Measurements from ENCODE around the gene WBP4.

Gene WBP4

GRCh38 chr13:41015920-41016319 is 45.4 kb upstream of the WBP4 start:
- peak overlapping the region; percentile 87 for H3K4me2 ChIP-seq (ENCODE audit: low read depth, low read length, poor library complexity, severe bottlenecking)
- no peaks in the 10 kb centered on the region for H3K9me3 ChIP-seq (ENCODE audit: insufficient read depth, low read depth, low read length)
- peaks cover 71% of the 10 kb centered on the region for H4K20me1 ChIP-seq (ENCODE audit: insufficient read depth, low read length, poor library complexity, severe bottlenecking)
- H3K79me2 ChIP-seq (ENCODE audit: insufficient read depth, low read length): peaks cover 98% of the 10 kb centered on the region
- H3F3A ChIP-seq (ENCODE audit: low read depth): peaks cover 3% of the 10 kb centered on the region; the same call in 1 of the 2 replicates
- H2AFZ ChIP-seq (ENCODE audit: low read length): no peak overlapping the region
- peaks cover 55% of the 10 kb centered on the region for H3K4me1 ChIP-seq (ENCODE audit: insufficient read depth, low read length, poor library complexity, severe bottlenecking)
- no peaks in the 10 kb centered on the region for H3K9me2 ChIP-seq (replicated peaks; ENCODE audit: low read depth, low read length)
- H3K36me3 ChIP-seq (ENCODE audit: insufficient read depth, low read length): peaks cover 26% of the 10 kb centered on the region
- no peak for TF ChIP-seq CTCF (conservative IDR thresholded peaks at IDR 0.05; ENCODE audit: low read length)
- TF ChIP-seq EZH2phosphoT487 (IDR thresholded peaks at IDR 0.05; ENCODE audit: borderline replicate concordance): no peak
- H3K4me3 ChIP-seq (ENCODE audit: low read length, poor library complexity, severe bottlenecking): peak overlapping the region; percentile 96
- H3K9ac ChIP-seq (ENCODE audit: low read depth, low read length, poor library complexity, severe bottlenecking): peak overlapping the region; percentile 93
- H3K27me3 ChIP-seq (ENCODE audit: insufficient read depth, low read length, poor library complexity, severe bottlenecking): no peaks in the 10 kb centered on the region

GRCh38 chr13:41017159-41017558 is 44.1 kb upstream of the WBP4 start:
- H2AFZ ChIP-seq (ENCODE audit: low read length): no peak overlapping the region
- H3F3A ChIP-seq (ENCODE audit: low read depth): peaks cover 3% of the 10 kb centered on the region; the same call in 1 of the 2 replicates
- peak overlapping the region; percentile 93 for H3K9ac ChIP-seq (ENCODE audit: low read depth, low read length, poor library complexity, severe bottlenecking)
- peaks cover 46% of the 10 kb centered on the region for H3K4me1 ChIP-seq (ENCODE audit: insufficient read depth, low read length, poor library complexity, severe bottlenecking)
- H3K79me2 ChIP-seq (ENCODE audit: insufficient read depth, low read length): peaks cover 98% of the 10 kb centered on the region
- H4K20me1 ChIP-seq (ENCODE audit: insufficient read depth, low read length, poor library complexity, severe bottlenecking): peaks cover 61% of the 10 kb centered on the region
- H3K4me3 ChIP-seq (ENCODE audit: low read length, poor library complexity, severe bottlenecking): peak overlapping the region; percentile 75
- no peaks in the 10 kb centered on the region for H3K27me3 ChIP-seq (ENCODE audit: insufficient read depth, low read length, poor library complexity, severe bottlenecking)
- peak overlapping the region; percentile 71 for H3K4me2 ChIP-seq (ENCODE audit: low read depth, low read length, poor library complexity, severe bottlenecking)
- peaks cover 13% of the 10 kb centered on the region for H3K36me3 ChIP-seq (ENCODE audit: insufficient read depth, low read length)
- H3K9me2 ChIP-seq (replicated peaks; ENCODE audit: low read depth, low read length): no peaks in the 10 kb centered on the region
- TF ChIP-seq EZH2phosphoT487 (IDR thresholded peaks at IDR 0.05; ENCODE audit: borderline replicate concordance) (no peak), CTCF (conservative IDR thresholded peaks at IDR 0.05; ENCODE audit: low read length) (no peak)
- no peaks in the 10 kb centered on the region for H3K9me3 ChIP-seq (ENCODE audit: insufficient read depth, low read depth, low read length)

- TF ChIP-seq CTCF (conservative IDR thresholded peaks at IDR 0.05; ENCODE audit: low read length): no peak
- TF ChIP-seq EZH2phosphoT487 (IDR thresholded peaks at IDR 0.05; ENCODE audit: borderline replicate concordance): no peak
- H3K9me2 ChIP-seq (replicated peaks; ENCODE audit: low read depth, low read length): no peaks in the 10 kb centered on the region
- H3K9ac ChIP-seq (ENCODE audit: low read depth, low read length, poor library complexity, severe bottlenecking): peak overlapping the region; percentile 93
- H3K4me2 ChIP-seq (ENCODE audit: low read depth, low read length, poor library complexity, severe bottlenecking): peak overlapping the region; percentile 71
- no peak overlapping the region for H2AFZ ChIP-seq (ENCODE audit: low read length)
- no peaks in the 10 kb centered on the region for H3K27me3 ChIP-seq (ENCODE audit: insufficient read depth, low read length, poor library complexity, severe bottlenecking)
- peaks cover 98% of the 10 kb centered on the region for H3K79me2 ChIP-seq (ENCODE audit: insufficient read depth, low read length)
- peaks cover 11% of the 10 kb centered on the region for H3K36me3 ChIP-seq (ENCODE audit: insufficient read depth, low read length)
- H3K4me1 ChIP-seq (ENCODE audit: insufficient read depth, low read length, poor library complexity, severe bottlenecking): peaks cover 40% of the 10 kb centered on the region
- H4K20me1 ChIP-seq (ENCODE audit: insufficient read depth, low read length, poor library complexity, severe bottlenecking): peaks cover 52% of the 10 kb centered on the region
- H3K4me3 ChIP-seq (ENCODE audit: low read length, poor library complexity, severe bottlenecking): peak overlapping the region; percentile 75
- no peaks in the 10 kb centered on the region for H3K9me3 ChIP-seq (ENCODE audit: insufficient read depth, low read depth, low read length)
- H3F3A ChIP-seq (ENCODE audit: low read depth): peaks cover 3% of the 10 kb centered on the region; the same call in 1 of the 2 replicates
Observed at GRCh38 chr13:41017817-41018601, 43.3 kb upstream of the WBP4 start.

All from Loucy (cell line).